Kidney (tissue), 14 donors: Measurements from ENCODE around the gene PI4K2A. TPM values are rescaled to one million over a fixed set of nuclear protein-coding genes. Genes with fewer than 3 reads are reported as not detected.

ENCODE experiments used
- DNase-seq, 5 donors: peaks; one replicate each; pipeline ENCODE4 v3.0.0-alpha.2; 2013 to 2020
- FAIRE-seq: peaks from 2 replicates; lab custom pipeline; 2012; peaks lifted over from hg19 to GRCh38; lab: Jason Lieb, UNC
- H3K27ac ChIP-seq, 2 donors: one replicate each; pipeline ENCODE4 v1.7.0; 2013; ENCODE audit warnings: low read depth in 2 of 2, low read length in 2 of 2, inconsistent platforms in 1 of 2
- H3K27me3 ChIP-seq: one replicate; pipeline ENCODE4 v1.7.1; 2013; ENCODE audit warnings: low read length, inconsistent platforms; ENCODE audit not compliant: control insufficient read depth, insufficient read depth
- H3K36me3 ChIP-seq, 3 donors: one replicate each; pipeline versions ENCODE4 v1.7.0 to v1.7.1; 2013; ENCODE audit warnings: low read length in 3 of 3, control low read depth in 1 of 3, inconsistent platforms in 1 of 3; ENCODE audit not compliant: insufficient read depth in 3 of 3, control insufficient read depth in 2 of 3
- H3K4me1 ChIP-seq, 3 donors: one replicate each; pipeline versions ENCODE4 v1.7.0 to v1.7.1; 2013; ENCODE audit warnings: low read length in 3 of 3, inconsistent platforms in 1 of 3, low read depth in 1 of 3; ENCODE audit not compliant: control insufficient read depth in 2 of 3, insufficient read depth in 2 of 3
- H3K4me3 ChIP-seq, 3 donors: one replicate each; pipeline versions ENCODE4 v1.7.0 to v1.8.1; 2013; ENCODE audit warnings: low read length in 3 of 3, control low read depth in 1 of 3, inconsistent platforms in 1 of 3
- H3K9ac ChIP-seq, 3 donors: one replicate each; pipeline versions ENCODE4 v1.7.0 to v1.7.1; 2013; ENCODE audit warnings: low read length in 3 of 3, control low read depth in 1 of 3, inconsistent platforms in 1 of 3
- H3K9me3 ChIP-seq, 3 donors: one replicate each; pipeline versions ENCODE4 v1.7.0 to v1.7.1; 2013; ENCODE audit warnings: low read length in 3 of 3, control low read depth in 1 of 3, inconsistent platforms in 1 of 3; ENCODE audit not compliant: control insufficient read depth in 2 of 3, insufficient read depth in 1 of 3
- intact Hi-C: fragments of 100-400 bp; cut with DNase I; formaldehyde crosslinking; loops from one replicate; pipeline ENCODE4 v1.11.1; 2022
- polyA plus RNA-seq: library from polyadenylated mRNA; stranded (reverse); fragments of 350-450 nt; fragmentation: Illumina TruSeq; extraction: RNeasy Lipid Tissue Mini Kit (QIAGEN cat#74804); gene quantifications from one replicate; pipeline ENCODE4 v1.2.3, GENCODE V29; 2014; ENCODE audit warnings: low read depth, low replicate concordance; ENCODE audit not compliant: insufficient read depth
- total RNA-seq: library from RNA; stranded (reverse); fragmentation: NEBNext Ultra II Directional; extraction: Animal tissue kit (Norgen Biotek cat#: 25700); gene quantifications from one replicate; pipeline ENCODE4 v1.2.1, GENCODE V29; 2021
- TF ChIP-seq, protein P1 (sequence below): IDR thresholded peaks from 3 replicates; pipeline ENCODE4 v1.5.1; 2012; ENCODE audit warnings: mild to moderate bottlenecking, moderate library complexity, borderline replicate concordance; ENCODE audit not compliant: insufficient read depth; ENCODE audit errors: extremely low read depth
- donor health status: control.
- donor health status: control.
- donor health status: control.
- donor health status: control.
- donor health status: control.
- donor health status: DM: yes; HTN: yes; CAD: no.
- donor health status: Normal renal cell carcinoma (clear cell type).

Gene PI4K2A
- total and polyA plus RNA-seq, 2 donors from 2014 or later: 14.2 to 17.3 TPM

DNA sequence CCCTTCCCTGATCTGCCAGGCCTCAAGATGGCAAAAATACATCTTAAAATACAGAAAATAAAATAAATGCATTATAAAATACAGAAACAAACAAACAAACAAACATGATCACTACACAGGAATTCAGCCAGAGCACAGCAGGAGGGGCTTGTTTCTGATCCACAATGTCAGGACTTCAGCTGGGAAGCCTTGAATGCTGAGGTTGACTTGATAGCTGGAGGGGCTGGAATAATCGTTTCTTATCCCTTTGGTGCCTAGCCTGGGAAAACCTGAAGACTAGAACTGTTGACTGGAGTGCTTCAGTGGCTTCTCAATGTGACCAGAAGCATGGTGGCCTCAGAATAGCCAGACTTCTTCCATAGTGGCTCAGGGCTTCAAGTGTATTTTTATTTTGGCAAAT is 63.9 kb downstream of the PI4K2A start:
- no peak for FAIRE-seq
- TF ChIP-seq, protein P1, sequence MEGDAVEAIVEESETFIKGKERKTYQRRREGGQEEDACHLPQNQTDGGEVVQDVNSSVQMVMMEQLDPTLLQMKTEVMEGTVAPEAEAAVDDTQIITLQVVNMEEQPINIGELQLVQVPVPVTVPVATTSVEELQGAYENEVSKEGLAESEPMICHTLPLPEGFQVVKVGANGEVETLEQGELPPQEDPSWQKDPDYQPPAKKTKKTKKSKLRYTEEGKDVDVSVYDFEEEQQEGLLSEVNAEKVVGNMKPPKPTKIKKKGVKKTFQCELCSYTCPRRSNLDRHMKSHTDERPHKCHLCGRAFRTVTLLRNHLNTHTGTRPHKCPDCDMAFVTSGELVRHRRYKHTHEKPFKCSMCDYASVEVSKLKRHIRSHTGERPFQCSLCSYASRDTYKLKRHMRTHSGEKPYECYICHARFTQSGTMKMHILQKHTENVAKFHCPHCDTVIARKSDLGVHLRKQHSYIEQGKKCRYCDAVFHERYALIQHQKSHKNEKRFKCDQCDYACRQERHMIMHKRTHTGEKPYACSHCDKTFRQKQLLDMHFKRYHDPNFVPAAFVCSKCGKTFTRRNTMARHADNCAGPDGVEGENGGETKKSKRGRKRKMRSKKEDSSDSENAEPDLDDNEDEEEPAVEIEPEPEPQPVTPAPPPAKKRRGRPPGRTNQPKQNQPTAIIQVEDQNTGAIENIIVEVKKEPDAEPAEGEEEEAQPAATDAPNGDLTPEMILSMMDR: no peak
- Histone ChIP-seq H3K4me3 (no peak overlapping the region), H3K4me1 (peaks cover 0 to 4% (median 0%) of the 10 kb centered on the region in 3 donors), H3K9me3 (no peaks in the 10 kb centered on the region), H3K27ac (no peak overlapping the region), H3K36me3 (no peaks in the 10 kb centered on the region), H3K9ac (no peak overlapping the region), H3K27me3 (no peaks in the 10 kb centered on the region)
- no peak for DNase-seq
- intact Hi-C loops: no loop called here

DNA sequence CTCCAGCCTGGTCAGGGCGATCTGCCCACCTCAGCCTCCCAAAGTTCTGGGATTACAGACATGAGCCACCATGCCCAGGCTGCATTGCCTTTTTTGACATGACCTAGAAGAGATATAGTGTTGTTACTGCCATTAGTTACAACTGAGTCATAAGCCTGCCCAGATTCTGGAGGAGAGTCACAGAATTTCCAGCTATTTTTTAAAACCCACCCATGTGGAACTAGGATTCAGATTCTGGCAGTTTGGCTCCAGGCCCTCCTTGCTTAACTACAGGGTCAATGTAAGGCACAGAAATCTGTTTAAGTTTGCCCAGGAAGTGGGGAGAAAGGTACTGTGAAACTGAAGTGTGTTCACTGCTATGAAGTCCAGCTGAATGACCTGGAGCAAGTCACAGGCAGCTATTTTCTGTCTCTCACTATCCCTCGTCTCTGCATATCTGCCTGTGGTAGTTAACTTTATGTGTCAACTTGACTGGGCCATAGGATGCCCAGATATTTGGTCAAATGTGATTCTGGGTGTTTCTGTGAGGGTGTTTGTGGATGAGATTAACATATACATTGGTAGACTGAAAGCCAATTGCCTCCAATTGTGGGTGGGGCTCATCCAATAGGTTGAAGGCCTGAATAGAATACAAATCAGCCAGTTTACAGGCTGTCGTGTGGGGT is 64.7 kb downstream of the PI4K2A start:
- DNase-seq (no peak), FAIRE-seq (no peak)
- Histone ChIP-seq H3K9ac (no peak overlapping the region), H3K9me3 (no peaks in the 10 kb centered on the region), H3K4me3 (no peak overlapping the region), H3K27ac (no peak overlapping the region), H3K27me3 (no peaks in the 10 kb centered on the region), H3K4me1 (peaks cover 0 to 5% (median 0%) of the 10 kb centered on the region in 3 donors), H3K36me3 (no peaks in the 10 kb centered on the region)
- intact Hi-C loops: no loop called here
- TF ChIP-seq, protein P1: no peak

DNA sequence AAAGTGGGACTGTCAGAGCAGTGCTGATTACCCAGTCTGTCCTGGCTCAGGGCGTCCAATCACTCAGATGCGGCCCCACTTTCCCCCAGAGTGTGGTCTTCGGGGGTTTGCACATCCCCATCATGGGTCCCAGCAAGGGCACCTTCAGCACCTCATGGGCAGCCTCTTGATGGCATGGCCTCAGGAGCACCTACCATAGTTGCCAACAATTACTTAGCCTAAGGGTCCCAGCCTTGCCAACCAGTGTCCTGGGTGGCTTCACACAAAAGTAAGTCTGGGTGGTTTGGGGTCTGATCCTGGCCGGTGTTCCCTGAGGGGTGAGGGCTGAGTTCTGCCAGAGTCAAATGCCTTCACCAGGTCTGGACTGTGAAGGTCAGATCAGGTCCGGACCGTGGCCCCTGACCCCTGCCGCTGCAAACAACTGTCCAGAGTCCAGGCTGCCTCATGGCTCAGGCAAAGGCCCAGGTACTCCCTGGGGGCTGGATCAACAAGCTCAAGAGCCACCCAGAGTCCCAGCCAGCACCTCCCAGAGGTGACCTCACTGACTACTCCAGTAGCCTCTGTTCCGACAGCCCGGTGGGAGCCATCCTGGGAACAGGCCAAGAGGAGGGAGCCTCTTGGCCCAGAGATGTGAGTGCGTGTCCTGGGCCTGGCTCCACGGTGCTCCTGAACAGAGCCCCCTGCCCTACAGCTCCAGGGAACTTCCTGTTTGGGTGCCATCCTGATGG is 66.8 kb downstream of the PI4K2A start:
- DNase-seq (no peak), FAIRE-seq (no peak)
- Histone ChIP-seq H3K9ac (no peak overlapping the region), H3K4me1 (peaks cover 0 to 5% (median 0%) of the 10 kb centered on the region in 3 donors), H3K9me3 (no peaks in the 10 kb centered on the region), H3K4me3 (no peak overlapping the region), H3K27me3 (no peaks in the 10 kb centered on the region), H3K36me3 (no peaks in the 10 kb centered on the region), H3K27ac (no peak overlapping the region)
- intact Hi-C loops: no loop called here
- TF ChIP-seq, protein P1: no peak
